ENCODE results near the gene CEMIP.

DNA sequence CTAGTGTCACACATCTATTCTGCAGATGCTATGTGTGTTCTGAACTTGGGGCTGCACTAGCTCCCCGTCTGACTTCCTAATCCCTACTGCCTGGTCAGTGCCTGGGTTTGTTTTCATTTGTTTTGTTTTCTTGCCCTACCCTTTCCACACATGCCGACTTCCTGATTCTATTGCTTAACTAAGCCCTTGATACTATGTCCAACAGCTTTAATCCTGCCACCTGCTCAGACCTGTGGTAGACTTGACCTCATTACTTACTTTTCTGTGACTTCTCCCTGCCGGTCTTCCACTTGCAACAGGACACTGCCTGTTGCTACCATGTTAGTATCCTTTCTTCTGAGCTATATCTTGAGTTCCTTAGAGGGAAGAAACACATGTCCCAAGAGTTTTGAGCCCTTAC lies 39.3 kb upstream of the CEMIP start:
- TF ChIP-seq, protein P1, sequence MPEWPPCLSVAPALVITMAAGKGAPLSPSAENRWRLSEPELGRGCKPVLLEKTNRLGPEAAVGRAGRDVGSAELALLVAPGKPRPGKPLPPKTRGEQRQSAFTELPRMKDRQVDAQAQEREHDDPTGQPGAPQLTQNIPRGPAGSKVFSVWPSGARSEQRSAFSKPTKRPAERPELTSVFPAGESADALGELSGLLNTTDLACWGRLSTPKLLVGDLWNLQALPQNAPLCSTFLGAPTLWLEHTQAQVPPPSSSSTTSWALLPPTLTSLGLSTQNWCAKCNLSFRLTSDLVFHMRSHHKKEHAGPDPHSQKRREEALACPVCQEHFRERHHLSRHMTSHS (tag by site-specific recombination; IDR thresholded peaks at IDR 0.05), result no peak
- TF ChIP-seq, protein P2, sequence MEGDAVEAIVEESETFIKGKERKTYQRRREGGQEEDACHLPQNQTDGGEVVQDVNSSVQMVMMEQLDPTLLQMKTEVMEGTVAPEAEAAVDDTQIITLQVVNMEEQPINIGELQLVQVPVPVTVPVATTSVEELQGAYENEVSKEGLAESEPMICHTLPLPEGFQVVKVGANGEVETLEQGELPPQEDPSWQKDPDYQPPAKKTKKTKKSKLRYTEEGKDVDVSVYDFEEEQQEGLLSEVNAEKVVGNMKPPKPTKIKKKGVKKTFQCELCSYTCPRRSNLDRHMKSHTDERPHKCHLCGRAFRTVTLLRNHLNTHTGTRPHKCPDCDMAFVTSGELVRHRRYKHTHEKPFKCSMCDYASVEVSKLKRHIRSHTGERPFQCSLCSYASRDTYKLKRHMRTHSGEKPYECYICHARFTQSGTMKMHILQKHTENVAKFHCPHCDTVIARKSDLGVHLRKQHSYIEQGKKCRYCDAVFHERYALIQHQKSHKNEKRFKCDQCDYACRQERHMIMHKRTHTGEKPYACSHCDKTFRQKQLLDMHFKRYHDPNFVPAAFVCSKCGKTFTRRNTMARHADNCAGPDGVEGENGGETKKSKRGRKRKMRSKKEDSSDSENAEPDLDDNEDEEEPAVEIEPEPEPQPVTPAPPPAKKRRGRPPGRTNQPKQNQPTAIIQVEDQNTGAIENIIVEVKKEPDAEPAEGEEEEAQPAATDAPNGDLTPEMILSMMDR (tag by site-specific recombination; IDR thresholded peaks at IDR 0.05), result no peak
- TF ChIP-seq ZXDB (tag by site-specific recombination; IDR thresholded peaks at IDR 0.05), result no peak
- TF ChIP-seq, protein P3, sequence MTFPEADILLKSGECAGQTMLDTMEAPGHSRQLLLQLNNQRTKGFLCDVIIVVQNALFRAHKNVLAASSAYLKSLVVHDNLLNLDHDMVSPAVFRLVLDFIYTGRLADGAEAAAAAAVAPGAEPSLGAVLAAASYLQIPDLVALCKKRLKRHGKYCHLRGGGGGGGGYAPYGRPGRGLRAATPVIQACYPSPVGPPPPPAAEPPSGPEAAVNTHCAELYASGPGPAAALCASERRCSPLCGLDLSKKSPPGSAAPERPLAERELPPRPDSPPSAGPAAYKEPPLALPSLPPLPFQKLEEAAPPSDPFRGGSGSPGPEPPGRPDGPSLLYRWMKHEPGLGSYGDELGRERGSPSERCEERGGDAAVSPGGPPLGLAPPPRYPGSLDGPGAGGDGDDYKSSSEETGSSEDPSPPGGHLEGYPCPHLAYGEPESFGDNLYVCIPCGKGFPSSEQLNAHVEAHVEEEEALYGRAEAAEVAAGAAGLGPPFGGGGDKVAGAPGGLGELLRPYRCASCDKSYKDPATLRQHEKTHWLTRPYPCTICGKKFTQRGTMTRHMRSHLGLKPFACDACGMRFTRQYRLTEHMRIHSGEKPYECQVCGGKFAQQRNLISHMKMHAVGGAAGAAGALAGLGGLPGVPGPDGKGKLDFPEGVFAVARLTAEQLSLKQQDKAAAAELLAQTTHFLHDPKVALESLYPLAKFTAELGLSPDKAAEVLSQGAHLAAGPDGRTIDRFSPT (tag by site-specific recombination; IDR thresholded peaks at IDR 0.05), result no peak
- TF ChIP-seq ZFP37 (tag by site-specific recombination; IDR thresholded peaks at IDR 0.05), result no peak
- no peak for TF ChIP-seq BCL11B (tag by site-specific recombination; IDR thresholded peaks at IDR 0.05; ENCODE audit: low read depth)

Measured in HEK293 (cell line).